ENCODE results near the gene NRG3. TPM values are rescaled to one million over a fixed set of nuclear protein-coding genes. Genes with fewer than 3 reads are reported as not detected.

The NRG3 gene
- polyA plus RNA-seq, 2 donors = 0.01 to 0.04 TPM

- no peak overlapping the region for H3K4me3 ChIP-seq (ENCODE audit: low read depth in 1 of 2, low read length in 2 of 2)
- peaks cover 0 to 3% of the 10 kb centered on the region in 2 donors for H3K9me3 ChIP-seq (ENCODE audit: control insufficient read depth in 2 of 2, insufficient read depth in 1 of 2, low read depth in 1 of 2, low read length in 1 of 2)
- H3K27ac ChIP-seq (ENCODE audit: low read depth in 2 of 2, low read length in 1 of 2) = no peak overlapping the region
- H3K4me1 ChIP-seq (ENCODE audit: control insufficient read depth in 2 of 2, insufficient read depth in 2 of 2, low read length in 1 of 2) = no peaks in the 10 kb centered on the region
- 54 to 57% methylated on average over 1 of the region's 1 CpG for WGBS, 2 donors
- no peaks in the 10 kb centered on the region for H3K36me3 ChIP-seq (ENCODE audit: control insufficient read depth in 2 of 2, insufficient read depth in 2 of 2, low read length in 1 of 2)
- no peaks in the 10 kb centered on the region for H3K27me3 ChIP-seq (ENCODE audit: control insufficient read depth in 1 of 2, insufficient read depth in 2 of 2, low read length in 2 of 2)
These were observed 363.3 kb downstream of the NRG3 start for GRCh38 chr10:82238291-82238690.

- H3K27ac ChIP-seq (ENCODE audit: low read depth in 2 of 2, low read length in 1 of 2) = no peak overlapping the region
- H3K4me3 ChIP-seq (ENCODE audit: low read depth in 1 of 2, low read length in 2 of 2) = no peak overlapping the region
- H3K9me3 ChIP-seq (ENCODE audit: control insufficient read depth in 2 of 2, insufficient read depth in 1 of 2, low read depth in 1 of 2, low read length in 1 of 2) = peaks cover 0 to 3% of the 10 kb centered on the region in 2 donors
- no peaks in the 10 kb centered on the region for H3K4me1 ChIP-seq (ENCODE audit: control insufficient read depth in 2 of 2, insufficient read depth in 2 of 2, low read length in 1 of 2)
- WGBS, 2 donors = 67 to 69% methylated on average over 3 of the region's 3 CpGs
- no peaks in the 10 kb centered on the region for H3K36me3 ChIP-seq (ENCODE audit: control insufficient read depth in 2 of 2, insufficient read depth in 2 of 2, low read length in 1 of 2)
- no peaks in the 10 kb centered on the region for H3K27me3 ChIP-seq (ENCODE audit: control insufficient read depth in 1 of 2, insufficient read depth in 2 of 2, low read length in 2 of 2)
These were observed 365.4 kb downstream of the NRG3 start for GRCh38 chr10:82240408-82240807.

- WGBS, 2 donors = 42 to 45% methylated on average over 2 of the region's 2 CpGs
- Histone ChIP-seq H3K27ac (ENCODE audit: low read depth in 2 of 2, low read length in 1 of 2) (no peak overlapping the region), H3K36me3 (ENCODE audit: control insufficient read depth in 2 of 2, insufficient read depth in 2 of 2, low read length in 1 of 2) (no peaks in the 10 kb centered on the region), H3K9me3 (ENCODE audit: control insufficient read depth in 2 of 2, insufficient read depth in 1 of 2, low read depth in 1 of 2, low read length in 1 of 2) (no peaks in the 10 kb centered on the region), H3K27me3 (ENCODE audit: control insufficient read depth in 1 of 2, insufficient read depth in 2 of 2, low read length in 2 of 2) (no peaks in the 10 kb centered on the region), H3K4me1 (ENCODE audit: control insufficient read depth in 2 of 2, insufficient read depth in 2 of 2, low read length in 1 of 2) (no peaks in the 10 kb centered on the region), H3K4me3 (ENCODE audit: low read depth in 1 of 2, low read length in 2 of 2) (no peak overlapping the region)
These were observed 367.8 kb downstream of the NRG3 start for GRCh38 chr10:82242778-82243177.

- H3K9me3 ChIP-seq (ENCODE audit: control insufficient read depth in 2 of 2, insufficient read depth in 1 of 2, low read depth in 1 of 2, low read length in 1 of 2) = peaks cover 0 to 2% of the 10 kb centered on the region in 2 donors
- no peaks in the 10 kb centered on the region for H3K36me3 ChIP-seq (ENCODE audit: control insufficient read depth in 2 of 2, insufficient read depth in 2 of 2, low read length in 1 of 2)
- H3K4me3 ChIP-seq (ENCODE audit: low read depth in 1 of 2, low read length in 2 of 2) = no peak overlapping the region
- 72 to 74% methylated on average over 2 of the region's 2 CpGs for WGBS, 2 donors
- no peak overlapping the region for H3K27ac ChIP-seq (ENCODE audit: low read depth in 2 of 2, low read length in 1 of 2)
- no peaks in the 10 kb centered on the region for H3K27me3 ChIP-seq (ENCODE audit: control insufficient read depth in 1 of 2, insufficient read depth in 2 of 2, low read length in 2 of 2)
- no peaks in the 10 kb centered on the region for H3K4me1 ChIP-seq (ENCODE audit: control insufficient read depth in 2 of 2, insufficient read depth in 2 of 2, low read length in 1 of 2)
These were observed 370.2 kb downstream of the NRG3 start for GRCh38 chr10:82245157-82245556.

- Histone ChIP-seq H3K27me3 (ENCODE audit: control insufficient read depth in 1 of 2, insufficient read depth in 2 of 2, low read length in 2 of 2) (no peaks in the 10 kb centered on the region), H3K4me1 (ENCODE audit: control insufficient read depth in 2 of 2, insufficient read depth in 2 of 2, low read length in 1 of 2) (no peaks in the 10 kb centered on the region), H3K27ac (ENCODE audit: low read depth in 2 of 2, low read length in 1 of 2) (no peak overlapping the region), H3K9me3 (ENCODE audit: control insufficient read depth in 2 of 2, insufficient read depth in 1 of 2, low read depth in 1 of 2, low read length in 1 of 2) (peaks cover 0 to 2% of the 10 kb centered on the region in 2 donors), H3K4me3 (ENCODE audit: low read depth in 1 of 2, low read length in 2 of 2) (no peak overlapping the region), H3K36me3 (ENCODE audit: control insufficient read depth in 2 of 2, insufficient read depth in 2 of 2, low read length in 1 of 2) (no peaks in the 10 kb centered on the region)
- WGBS, 2 donors = 58 to 61% methylated on average over 4 of the region's 4 CpGs
These were observed 371.0 kb downstream of the NRG3 start for GRCh38 chr10:82245906-82246560.

DNA sequence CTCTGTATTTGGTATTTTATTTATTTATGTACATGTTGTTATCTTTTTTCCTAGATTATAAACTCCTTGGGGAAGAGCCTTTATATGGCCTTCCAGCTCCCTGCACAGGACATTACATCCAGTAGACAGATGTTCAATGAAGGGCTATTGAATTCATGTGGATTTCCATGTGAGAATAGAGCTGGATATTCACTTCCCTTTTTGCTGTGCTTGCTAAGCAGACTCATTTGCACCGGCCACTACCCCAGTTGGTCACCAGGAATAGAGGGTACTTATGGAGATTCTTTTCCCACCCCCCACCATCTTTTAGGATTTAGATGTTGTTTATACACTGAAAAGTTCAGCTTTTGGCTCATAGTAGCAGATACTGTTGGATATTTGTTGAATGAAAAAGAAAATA lies 374.1 kb downstream of the NRG3 start:
- H3K4me3 ChIP-seq (ENCODE audit: low read depth in 1 of 2, low read length in 2 of 2) = no peak overlapping the region
- H3K4me1 ChIP-seq (ENCODE audit: control insufficient read depth in 2 of 2, insufficient read depth in 2 of 2, low read length in 1 of 2) = no peaks in the 10 kb centered on the region
- no peaks in the 10 kb centered on the region for H3K27me3 ChIP-seq (ENCODE audit: control insufficient read depth in 1 of 2, insufficient read depth in 2 of 2, low read length in 2 of 2)
- H3K36me3 ChIP-seq (ENCODE audit: control insufficient read depth in 2 of 2, insufficient read depth in 2 of 2, low read length in 1 of 2) = no peaks in the 10 kb centered on the region
- 61 to 67% methylated on average over 1 of the region's 1 CpG for WGBS, 2 donors
- peaks cover 0 to 5% of the 10 kb centered on the region in 2 donors for H3K9me3 ChIP-seq (ENCODE audit: control insufficient read depth in 2 of 2, insufficient read depth in 1 of 2, low read depth in 1 of 2, low read length in 1 of 2)
- H3K27ac ChIP-seq (ENCODE audit: low read depth in 2 of 2, low read length in 1 of 2) = no peak overlapping the region

DNA sequence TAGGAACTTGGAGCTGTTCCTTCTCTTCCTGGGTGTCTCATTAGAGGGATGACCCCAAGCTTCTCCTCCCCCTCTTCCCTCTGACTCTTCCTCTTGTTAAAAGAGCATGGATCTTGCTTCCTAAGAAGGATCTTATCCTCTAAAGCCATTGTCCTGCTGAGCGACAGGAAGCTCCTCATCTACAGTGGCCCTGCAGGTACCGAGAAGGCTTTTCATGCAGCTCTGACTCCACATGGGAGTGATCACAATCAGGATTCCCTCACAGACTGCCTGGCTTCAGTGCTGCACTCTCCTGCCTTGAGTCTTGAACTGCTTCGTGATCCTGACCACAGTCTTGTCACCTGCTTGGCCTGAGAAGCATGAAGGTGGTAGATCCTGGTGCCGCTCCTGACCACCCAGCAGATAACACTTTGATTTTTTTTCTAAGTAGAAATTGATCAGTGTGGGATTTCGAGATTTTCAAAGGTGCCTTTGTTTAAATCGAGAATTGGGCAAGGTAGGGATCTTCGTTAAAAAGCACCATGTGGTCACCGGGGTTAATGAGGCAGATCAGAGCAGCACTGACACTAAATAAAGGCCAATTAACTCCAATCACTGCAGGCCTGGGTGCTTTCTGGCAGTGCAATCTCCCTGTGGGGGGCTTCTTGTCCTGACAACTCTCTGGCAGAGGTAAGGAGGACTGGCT lies 376.4 kb downstream of the NRG3 start:
- WGBS, 2 donors = 76 to 78% methylated on average over 8 of the region's 8 CpGs
- no peaks in the 10 kb centered on the region for H3K4me1 ChIP-seq (ENCODE audit: control insufficient read depth in 2 of 2, insufficient read depth in 2 of 2, low read length in 1 of 2)
- H3K27ac ChIP-seq (ENCODE audit: low read depth in 2 of 2, low read length in 1 of 2) = no peak overlapping the region
- H3K4me3 ChIP-seq (ENCODE audit: low read depth in 1 of 2, low read length in 2 of 2) = no peak overlapping the region
- H3K27me3 ChIP-seq (ENCODE audit: control insufficient read depth in 1 of 2, insufficient read depth in 2 of 2, low read length in 2 of 2) = no peaks in the 10 kb centered on the region
- H3K36me3 ChIP-seq (ENCODE audit: control insufficient read depth in 2 of 2, insufficient read depth in 2 of 2, low read length in 1 of 2) = no peaks in the 10 kb centered on the region
- peaks cover 0 to 5% of the 10 kb centered on the region in 2 donors for H3K9me3 ChIP-seq (ENCODE audit: control insufficient read depth in 2 of 2, insufficient read depth in 1 of 2, low read depth in 1 of 2, low read length in 1 of 2)

GRCh38 chr10:82252081-82252480 lies 377.1 kb downstream of the NRG3 start:
- H3K27ac ChIP-seq (ENCODE audit: low read depth in 2 of 2, low read length in 1 of 2) = no peak overlapping the region
- H3K36me3 ChIP-seq (ENCODE audit: control insufficient read depth in 2 of 2, insufficient read depth in 2 of 2, low read length in 1 of 2) = no peaks in the 10 kb centered on the region
- H3K4me1 ChIP-seq (ENCODE audit: control insufficient read depth in 2 of 2, insufficient read depth in 2 of 2, low read length in 1 of 2) = no peaks in the 10 kb centered on the region
- H3K4me3 ChIP-seq (ENCODE audit: low read depth in 1 of 2, low read length in 2 of 2) = no peak overlapping the region
- 28 to 31% methylated on average over 1 of the region's 1 CpG for WGBS, 2 donors
- no peaks in the 10 kb centered on the region for H3K27me3 ChIP-seq (ENCODE audit: control insufficient read depth in 1 of 2, insufficient read depth in 2 of 2, low read length in 2 of 2)
- H3K9me3 ChIP-seq (ENCODE audit: control insufficient read depth in 2 of 2, insufficient read depth in 1 of 2, low read depth in 1 of 2, low read length in 1 of 2) = peaks cover 0 to 5% of the 10 kb centered on the region in 2 donors

GRCh38 chr10:82254237-82254636 lies 379.2 kb downstream of the NRG3 start:
- H3K27me3 ChIP-seq (ENCODE audit: control insufficient read depth in 1 of 2, insufficient read depth in 2 of 2, low read length in 2 of 2) = no peaks in the 10 kb centered on the region
- no peak overlapping the region for H3K4me3 ChIP-seq (ENCODE audit: low read depth in 1 of 2, low read length in 2 of 2)
- no peak overlapping the region for H3K27ac ChIP-seq (ENCODE audit: low read depth in 2 of 2, low read length in 1 of 2)
- H3K4me1 ChIP-seq (ENCODE audit: control insufficient read depth in 2 of 2, insufficient read depth in 2 of 2, low read length in 1 of 2) = no peaks in the 10 kb centered on the region
- H3K36me3 ChIP-seq (ENCODE audit: control insufficient read depth in 2 of 2, insufficient read depth in 2 of 2, low read length in 1 of 2) = no peaks in the 10 kb centered on the region
- peaks cover 0 to 2% of the 10 kb centered on the region in 2 donors for H3K9me3 ChIP-seq (ENCODE audit: control insufficient read depth in 2 of 2, insufficient read depth in 1 of 2, low read depth in 1 of 2, low read length in 1 of 2)
- WGBS, 2 donors = 77 to 81% methylated on average over 1 of the region's 1 CpG

DNA sequence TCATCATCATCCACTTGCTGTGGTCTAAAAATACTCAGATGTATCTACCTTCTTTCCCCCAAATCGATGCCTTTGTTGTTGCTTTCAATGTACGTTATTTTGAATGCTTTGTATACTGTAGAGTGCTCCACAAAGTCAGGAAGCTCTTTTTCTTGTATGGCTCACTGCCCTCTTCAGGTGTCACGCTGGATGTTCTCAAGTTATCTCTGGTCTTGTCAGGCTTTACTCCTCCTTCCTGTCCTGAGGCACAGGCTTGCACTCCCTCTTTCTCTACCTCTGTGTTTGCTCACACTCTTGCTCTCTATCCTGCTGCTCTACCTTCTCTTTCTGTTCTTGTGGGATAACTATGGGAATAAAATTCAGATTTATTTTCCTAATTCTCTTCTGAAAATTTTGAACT lies 381.3 kb downstream of the NRG3 start:
- Histone ChIP-seq H3K4me1 (ENCODE audit: control insufficient read depth in 2 of 2, insufficient read depth in 2 of 2, low read length in 1 of 2) (no peaks in the 10 kb centered on the region), H3K36me3 (ENCODE audit: control insufficient read depth in 2 of 2, insufficient read depth in 2 of 2, low read length in 1 of 2) (no peaks in the 10 kb centered on the region), H3K27me3 (ENCODE audit: control insufficient read depth in 1 of 2, insufficient read depth in 2 of 2, low read length in 2 of 2) (no peaks in the 10 kb centered on the region), H3K4me3 (ENCODE audit: low read depth in 1 of 2, low read length in 2 of 2) (no peak overlapping the region), H3K27ac (ENCODE audit: low read depth in 2 of 2, low read length in 1 of 2) (no peak overlapping the region), H3K9me3 (ENCODE audit: control insufficient read depth in 2 of 2, insufficient read depth in 1 of 2, low read depth in 1 of 2, low read length in 1 of 2) (peaks cover 0 to 2% of the 10 kb centered on the region in 2 donors)
- WGBS, 2 donors = 74 to 79% methylated on average over 3 of the region's 3 CpGs

Data from esophagus (tissue), 2 donors.